NK-92 (cell line): ENCODE measurements around the gene PAAF1.

ENCODE experiments used
- DNase-seq: peaks from one replicate; lab custom pipeline; 2025; ENCODE audit not compliant: unreplicated experiment; lab: John Stamatoyannopoulos, UW

PAAF1 gene, protein sequence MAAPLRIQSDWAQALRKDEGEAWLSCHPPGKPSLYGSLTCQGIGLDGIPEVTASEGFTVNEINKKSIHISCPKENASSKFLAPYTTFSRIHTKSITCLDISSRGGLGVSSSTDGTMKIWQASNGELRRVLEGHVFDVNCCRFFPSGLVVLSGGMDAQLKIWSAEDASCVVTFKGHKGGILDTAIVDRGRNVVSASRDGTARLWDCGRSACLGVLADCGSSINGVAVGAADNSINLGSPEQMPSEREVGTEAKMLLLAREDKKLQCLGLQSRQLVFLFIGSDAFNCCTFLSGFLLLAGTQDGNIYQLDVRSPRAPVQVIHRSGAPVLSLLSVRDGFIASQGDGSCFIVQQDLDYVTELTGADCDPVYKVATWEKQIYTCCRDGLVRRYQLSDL

DNA sequence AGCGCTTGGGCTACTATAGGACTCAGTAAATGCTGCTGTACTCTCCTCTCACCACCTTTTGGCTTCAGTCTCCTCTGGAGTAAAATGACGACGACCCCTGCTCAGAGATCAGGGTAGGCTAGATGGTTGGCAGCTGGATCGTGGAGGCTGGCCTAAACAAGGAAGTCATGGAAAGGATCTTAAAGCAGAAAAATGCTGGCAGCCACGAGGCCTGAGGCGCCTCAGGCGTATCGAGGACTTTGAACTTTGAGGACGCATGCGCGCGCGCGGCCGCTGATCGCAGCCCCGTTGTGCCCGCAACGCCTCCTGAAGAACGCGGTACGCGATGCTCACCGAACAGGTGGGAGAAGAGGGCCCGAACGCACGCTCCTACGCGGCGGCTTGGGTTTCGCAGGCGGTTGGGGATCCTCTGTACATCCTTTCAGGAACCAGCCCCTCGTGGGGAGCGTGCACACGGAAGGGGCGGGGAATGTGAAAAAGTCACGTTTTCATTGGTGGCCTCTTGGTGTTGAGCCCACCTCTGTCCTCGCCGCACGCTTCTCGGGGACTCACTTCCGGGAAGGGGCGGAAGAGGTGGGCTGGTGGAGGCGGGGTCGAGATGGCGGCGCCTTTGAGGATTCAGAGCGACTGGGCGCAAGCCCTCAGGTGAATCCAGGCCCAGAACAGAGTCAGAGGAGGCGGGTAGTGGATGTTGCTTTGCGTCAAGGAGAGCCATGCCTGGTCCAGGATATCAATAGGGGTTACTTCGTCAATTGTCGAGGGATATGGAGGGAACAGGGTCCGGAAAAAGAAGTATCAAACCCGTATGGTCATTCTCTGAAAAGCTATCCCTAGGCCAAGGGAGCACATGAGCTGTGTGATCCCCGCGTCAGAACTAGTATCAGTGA lies at the start of gene PAAF1, which contains the start of gene COA4:
Gene PAAF1 (plus strand): TSS at position 576 of the 887 bp plus-strand sequence. CDS start 23 bp downstream, at position 599.
Gene COA4 (minus strand): TSS at position 423 of the 887 bp plus-strand sequence. CDS start 3,468 bp downstream, outside the sequence.
- DNase-seq = peak; percentile 79

DNA sequence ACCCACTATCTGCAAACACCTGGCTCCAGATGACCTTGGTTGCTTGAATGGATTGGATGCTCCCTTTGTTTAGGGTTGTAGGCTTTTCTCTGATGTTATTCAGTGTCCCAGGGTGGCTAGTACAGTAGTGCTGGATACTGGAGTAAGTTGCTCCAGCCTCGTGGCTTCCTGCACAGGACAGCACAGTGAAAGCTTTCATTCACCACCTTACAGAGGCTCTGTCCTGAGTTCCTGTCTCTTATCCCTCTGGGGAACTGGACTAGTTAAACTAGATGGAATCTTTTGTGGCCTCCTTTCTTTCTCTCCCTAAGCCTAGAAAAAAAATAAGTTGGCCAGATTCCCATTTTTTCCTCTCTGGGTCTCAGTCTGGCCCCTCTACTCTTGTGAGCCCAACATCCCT lies 46.5 kb upstream of the PAAF1 start:
- no peak for DNase-seq

DNA sequence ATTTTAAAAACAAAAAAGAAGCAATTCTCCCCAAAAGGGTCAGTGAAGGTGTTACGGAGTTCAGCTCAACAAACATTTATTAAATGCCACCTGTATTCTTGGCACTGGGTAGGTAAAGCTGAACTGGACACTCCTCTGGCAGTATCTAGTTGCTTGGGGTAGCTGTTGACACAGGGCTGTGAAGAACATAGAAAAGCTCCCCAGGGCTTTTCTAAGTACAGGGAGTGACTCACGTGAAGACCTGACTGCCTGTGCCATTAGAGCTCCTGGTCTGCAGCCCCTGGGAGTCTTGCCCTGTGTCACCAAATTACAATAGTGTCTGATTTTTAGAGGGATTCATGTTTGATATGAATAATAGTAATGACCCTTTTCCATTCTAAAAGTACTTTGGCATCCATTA lies 43.7 kb upstream of the PAAF1 start:
- no peak for DNase-seq

DNA sequence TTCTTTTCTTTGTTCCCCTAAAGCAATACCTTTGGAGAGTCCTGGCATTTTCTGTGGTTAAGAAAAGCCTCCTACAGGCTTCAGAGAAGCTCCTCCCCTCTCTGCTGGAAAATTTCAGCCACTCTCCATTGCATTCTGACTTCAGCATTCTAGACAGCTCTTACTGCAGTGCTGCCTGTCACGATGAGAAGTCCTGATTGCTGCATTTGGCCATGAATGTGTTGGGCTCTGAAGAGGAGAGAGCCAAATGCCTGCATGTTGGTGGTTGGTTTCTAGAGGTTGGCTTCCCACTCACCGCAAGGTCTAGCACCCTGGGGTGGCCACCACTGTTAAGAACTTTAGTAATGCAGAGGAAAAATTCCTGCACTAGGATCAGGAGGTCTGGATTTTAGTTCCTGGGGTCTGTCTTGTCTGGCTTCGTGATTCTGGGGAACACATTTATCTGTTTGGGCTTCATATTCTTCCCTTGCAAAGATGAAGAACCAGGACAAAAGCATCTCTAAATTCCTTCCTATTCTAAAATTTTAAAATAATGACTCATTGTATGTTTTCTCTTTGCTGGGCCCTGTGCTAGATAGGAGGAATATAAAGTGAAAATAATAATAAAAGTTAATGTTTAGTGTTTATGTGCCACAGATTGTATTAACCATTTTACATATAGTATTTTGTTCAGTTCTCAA lies 38.2 kb upstream of the PAAF1 start:
- no peak for DNase-seq

DNA sequence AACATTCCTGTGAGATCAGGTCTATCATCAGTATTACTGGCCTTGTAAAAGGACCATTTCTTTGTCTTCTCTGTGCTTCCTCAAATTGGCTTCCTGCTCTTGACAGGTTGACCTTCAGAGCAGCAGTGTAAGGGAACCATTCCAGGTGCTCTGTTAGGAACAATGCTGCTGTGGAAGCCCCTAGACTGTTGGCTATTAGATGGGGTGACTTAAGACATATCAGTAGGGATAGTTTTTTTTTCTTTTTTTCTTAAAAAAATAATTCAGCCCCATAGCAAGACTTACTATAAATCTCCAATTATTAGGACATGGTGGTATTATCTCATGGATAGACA lies 37.7 kb upstream of the PAAF1 start:
- DNase-seq = no peak

DNA sequence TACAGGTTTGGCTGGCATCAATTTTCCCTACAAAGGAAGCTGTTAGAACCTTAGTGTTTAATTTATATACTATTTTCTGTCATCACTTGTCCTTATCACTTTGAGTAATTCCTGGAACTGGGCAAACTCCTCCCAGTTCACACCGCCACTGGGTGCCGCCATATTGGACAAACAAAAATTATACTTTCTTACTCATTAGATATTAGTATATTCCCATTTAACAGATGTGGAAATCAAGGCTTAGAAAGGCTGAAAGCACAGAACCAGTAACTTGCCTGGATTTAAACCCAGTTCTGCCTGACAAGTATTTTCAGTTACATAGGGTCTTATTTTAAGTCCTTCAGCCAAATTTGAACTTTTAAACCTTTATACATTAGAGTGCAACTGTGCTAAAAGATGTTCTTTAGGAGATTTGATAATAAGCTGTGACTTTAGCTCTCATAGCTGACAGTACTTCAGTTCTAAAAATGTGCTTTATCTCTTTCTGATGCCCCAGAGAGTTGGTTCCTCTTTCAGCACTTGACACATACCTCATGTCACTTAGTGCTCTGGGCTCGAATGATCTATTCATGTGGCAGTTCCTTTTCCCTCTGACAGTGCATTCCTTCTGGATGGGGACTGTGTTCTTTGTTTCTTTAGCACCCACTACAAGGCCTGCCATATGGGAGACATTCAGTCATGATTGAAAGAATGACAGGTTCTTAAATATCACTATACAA lies 25.6 kb upstream of the PAAF1 start:
- DNase-seq = no peak

DNA sequence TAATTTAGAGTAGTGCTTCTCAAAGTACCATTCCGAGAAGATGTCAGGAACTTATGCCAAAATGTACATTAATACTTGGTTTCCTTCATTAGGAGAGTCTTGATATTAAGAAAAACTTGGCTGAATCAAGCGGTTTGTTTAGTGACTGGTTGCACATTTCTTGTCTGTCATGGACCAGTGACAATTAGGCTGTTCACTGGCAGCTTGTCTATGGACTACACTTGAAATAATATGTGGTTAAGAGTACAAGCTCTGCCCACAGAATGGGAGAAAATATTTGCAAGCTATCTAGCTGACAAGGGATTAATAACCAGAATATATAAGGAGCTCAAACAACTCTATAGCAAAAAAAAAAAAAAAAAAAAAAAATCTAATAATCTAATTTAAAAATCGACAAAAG lies 24.8 kb upstream of the PAAF1 start:
- DNase-seq = no peak

DNA sequence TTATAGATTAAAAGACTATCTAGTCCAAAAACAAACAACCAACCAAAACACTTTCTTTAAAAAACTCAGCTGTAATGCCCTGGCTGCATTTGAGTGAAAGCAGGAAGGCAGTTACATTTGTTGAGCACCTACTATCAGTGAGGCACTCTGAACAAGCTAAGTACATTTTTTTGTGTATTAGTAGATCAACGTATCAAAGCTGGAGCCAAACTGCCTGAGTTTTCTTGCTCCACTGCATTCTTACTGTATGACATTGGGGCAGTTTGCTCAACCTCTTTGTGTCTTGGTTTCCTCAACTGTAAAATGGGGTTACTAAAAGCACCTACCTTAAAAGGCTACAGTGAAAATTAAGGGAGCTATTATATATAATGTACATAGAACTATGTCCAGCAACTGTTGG lies 22.1 kb upstream of the PAAF1 start:
- DNase-seq = no peak

DNA sequence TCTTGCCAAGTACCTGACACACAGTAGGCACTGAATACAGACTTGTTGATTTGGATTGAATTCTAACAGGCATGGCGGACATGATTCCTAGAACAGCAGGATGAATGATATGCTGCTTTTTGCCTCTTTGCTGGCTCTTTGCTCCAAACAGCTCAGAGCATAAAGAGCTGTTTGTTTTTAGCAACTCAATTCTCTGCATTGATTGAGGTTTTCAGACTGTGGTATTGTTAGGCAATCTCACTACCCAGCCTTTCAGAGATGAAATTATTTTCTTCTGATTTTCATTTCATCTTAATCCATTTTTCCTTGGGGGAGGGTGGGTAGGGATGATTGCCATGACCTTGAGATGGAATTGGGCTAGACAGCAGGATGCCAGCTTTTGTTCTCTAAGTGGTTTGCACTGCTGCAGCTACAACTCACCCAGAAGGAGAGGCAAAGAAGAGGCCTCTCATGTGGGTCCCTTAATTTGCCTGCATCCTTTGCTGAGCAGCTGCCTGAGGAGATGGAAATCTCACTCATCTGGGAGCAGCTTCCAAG lies 20.7 kb upstream of the PAAF1 start:
- DNase-seq = no peak

DNA sequence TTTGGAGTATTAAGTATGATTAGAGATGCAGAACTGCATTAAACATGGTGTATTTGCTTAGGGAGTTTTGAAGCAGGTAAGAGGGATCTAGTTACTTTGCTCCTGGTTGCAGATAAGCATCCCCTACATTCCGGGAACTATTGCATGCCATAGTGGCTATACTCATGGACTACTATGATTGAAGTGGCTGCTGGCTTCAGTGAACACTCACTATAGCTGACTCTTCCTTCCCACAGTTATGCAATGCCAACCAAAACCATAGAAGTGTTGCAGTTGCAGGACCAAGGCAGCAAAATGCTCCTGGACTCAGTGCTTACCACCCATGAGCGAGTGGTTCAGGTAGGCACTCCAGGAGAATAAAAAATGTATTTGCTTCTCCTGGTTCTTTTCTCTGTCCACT lies 17.1 kb upstream of the PAAF1 start:
- DNase-seq = no peak

DNA sequence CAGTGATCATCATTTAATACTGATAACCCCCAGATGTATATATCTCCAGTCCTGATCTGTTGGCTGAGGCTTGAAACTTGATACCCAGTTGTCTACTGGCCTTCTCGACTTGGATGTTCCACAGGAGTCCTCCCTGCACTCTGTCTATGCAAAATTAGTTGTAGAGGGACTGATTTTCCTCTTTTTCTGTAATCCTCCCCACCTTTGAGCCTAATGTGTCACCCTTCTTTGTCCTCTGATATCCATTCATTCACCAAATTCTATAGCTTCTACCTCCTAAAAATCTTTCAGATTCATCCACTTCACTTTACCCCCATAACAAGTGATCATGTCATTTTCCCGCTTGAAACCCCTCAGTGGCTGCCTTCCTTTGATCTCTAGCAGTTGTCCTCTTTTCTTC lies 16.6 kb upstream of the PAAF1 start:
- no peak for DNase-seq

DNA sequence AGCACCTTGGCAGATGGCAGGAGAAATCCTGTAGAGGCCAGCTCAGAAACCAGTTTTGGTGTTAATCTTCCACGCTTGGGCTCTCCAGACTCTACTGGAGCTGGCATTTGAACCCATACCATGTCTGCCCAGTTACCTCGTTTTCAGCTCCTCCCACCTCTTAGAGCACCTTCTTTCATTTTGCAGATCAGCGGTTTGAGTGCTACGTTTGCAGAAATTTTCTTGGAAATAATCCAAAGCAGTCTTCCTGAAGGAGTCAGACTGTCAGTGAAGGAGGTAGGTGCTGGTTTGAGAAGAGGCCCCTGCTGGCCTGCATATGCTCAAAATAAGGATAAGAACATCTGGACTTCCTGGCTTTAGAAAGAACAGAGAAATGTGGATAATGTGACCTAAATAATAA lies 13.8 kb upstream of the PAAF1 start:
- no peak for DNase-seq

DNA sequence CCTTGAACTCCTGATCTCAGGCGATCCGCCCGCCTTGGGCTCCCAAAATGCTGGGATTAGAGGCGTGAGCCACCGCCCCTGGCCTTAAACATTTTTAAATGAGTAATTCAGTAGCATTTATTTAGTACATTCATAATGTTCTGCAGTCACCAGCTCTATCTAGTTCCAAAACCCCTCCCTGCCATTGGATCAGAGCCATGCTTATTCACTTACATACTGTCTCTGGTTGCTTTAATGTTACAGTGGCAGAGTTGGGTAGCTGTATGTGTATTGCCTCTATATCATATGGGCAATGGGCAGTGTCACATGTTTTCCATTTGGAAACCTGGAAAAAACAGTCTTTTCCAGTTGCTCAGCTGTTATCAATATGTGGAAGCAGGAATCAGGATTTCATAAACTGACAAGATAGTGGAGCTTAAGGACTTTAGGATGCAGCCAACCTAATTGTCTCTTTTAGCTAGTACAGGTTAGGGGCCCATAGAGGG lies 10.7 kb upstream of the PAAF1 start:
- no peak for DNase-seq

DNA sequence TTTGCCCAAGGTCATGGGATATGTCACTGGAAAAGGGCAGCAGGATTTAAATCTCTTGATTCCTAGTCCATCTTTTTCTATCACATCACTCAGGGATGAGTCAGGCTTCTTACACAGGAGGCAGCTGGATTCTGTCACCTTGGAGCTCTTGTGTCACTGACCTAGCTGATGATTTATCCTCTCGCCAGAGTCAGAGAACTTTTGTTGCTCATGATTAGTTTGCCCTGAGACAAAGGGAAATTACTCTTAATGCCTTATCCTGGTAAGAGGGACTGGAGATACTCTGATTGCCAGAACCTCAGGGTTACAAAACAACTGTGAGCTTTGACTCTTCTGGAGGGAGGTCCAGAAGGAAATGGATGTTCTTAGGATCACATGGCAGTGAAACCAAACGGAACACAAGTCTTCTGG lies 10.2 kb upstream of the PAAF1 start:
- no peak for DNase-seq

DNA sequence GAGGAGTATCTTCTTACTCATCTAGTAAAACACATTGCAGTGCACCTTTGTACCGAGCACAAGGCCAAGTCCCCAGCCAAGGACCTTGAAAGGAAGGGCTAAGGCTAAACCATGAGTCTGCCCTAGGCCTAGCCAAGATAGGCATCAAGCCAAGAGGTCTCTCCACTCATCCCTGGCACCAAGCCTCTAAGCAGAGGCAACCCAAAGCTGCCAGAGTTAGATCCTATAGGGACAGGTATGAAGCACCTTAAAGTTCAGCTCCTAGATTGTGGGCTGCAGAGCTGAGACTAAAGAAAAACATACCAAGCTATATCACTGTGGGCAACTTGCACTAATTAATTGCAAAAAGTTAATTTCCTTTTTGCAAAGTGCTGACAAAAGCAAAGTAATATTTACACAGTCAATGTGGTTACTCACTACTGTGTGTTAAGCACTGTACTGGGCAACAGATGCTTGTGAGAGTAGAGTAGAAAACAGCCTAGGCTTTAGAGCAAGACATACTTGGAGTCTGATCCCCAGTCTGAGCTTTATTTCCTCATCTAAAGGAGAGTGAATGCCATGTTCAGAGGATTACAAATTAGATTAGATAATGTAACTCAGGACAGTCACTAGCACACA lies 7.4 kb upstream of the PAAF1 start:
- DNase-seq = no peak

DNA sequence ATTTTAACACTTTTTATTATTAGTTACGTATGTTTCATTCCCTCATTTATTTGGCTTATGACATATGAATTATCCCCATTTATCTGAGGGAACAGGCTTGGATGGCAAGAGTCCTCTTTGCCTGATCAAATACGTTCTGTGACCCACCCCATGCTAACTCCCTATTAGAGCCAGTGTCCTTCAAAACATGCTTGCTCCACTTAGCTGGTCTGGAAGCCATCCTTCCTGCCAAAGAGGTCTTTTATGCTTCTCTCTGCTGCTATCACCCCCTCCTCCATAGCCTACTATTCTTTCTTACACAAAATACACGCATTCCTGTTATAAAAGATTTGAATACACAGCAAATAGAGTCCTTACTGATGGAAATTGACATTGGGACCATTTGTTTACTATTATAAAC lies 6.5 kb upstream of the PAAF1 start:
- DNase-seq = no peak

DNA sequence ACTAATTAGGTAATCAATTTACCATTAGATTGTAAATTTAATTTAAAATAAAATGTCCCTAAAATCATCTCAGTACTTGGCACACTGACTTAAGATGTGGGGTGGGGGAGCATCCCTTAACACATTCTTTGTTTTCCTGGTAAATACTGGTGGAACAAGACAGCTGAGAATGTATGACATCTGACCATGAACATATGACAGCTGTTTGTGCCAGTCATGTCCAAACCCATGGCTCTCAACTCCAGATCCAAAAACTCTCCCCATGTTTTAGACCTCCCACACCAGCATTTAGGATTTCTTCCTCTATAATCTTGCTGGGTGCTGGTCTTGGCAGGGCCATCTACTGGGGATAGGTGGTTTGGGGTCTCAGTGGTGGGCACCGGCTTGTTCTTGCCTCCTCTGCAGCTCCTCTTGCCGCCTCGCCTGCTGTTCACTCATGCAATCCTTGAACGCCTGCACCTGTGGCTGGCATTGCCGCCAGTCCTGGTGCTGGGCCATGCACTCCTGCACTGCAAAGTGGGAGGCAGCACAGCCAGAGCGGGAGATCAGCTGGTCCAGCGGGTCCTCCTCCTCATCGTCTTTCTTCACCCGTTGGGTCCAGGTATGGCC lies 3.9 kb upstream of the PAAF1 start:
- DNase-seq = no peak

DNA sequence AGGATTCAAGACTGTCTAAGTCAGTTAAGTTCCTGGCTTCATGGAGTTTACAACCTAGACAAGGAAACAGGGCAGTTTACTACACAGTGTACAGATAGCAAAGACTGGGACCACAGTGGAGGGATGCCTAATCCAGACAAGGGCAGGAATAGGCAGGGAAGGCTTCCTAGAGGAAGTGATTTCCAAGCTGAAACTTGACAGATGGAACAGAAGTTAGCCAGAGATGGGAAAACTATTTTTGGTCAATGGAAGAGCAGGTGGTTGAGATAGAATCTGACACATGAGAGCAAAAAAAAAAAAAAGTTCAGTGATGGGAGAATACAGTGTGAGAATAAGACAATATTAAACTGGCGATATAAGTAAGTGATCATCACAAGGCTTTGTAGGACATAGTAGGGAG lies 1.4 kb upstream of the PAAF1 start:
- no peak for DNase-seq

DNA sequence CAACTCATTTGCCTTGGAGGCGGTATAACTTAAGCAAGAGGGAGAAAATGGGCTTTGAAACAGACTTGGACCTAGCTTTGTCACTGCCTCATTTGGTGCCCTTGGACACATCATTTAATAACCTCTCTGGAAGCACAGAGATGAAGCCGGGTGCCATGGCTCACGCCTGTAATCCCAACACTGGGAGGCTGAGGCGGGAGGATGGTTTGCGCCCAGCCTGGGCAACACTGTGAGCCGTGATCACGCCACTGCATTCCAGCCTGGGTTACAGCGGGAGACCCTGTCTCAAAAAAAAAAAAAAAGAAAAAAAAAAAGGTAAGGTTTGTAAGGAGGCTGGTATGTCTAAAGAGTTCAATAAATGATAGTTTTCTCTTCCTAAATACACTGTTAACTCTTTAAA lies 959 bp upstream of the PAAF1 start:
- no peak for DNase-seq

DNA sequence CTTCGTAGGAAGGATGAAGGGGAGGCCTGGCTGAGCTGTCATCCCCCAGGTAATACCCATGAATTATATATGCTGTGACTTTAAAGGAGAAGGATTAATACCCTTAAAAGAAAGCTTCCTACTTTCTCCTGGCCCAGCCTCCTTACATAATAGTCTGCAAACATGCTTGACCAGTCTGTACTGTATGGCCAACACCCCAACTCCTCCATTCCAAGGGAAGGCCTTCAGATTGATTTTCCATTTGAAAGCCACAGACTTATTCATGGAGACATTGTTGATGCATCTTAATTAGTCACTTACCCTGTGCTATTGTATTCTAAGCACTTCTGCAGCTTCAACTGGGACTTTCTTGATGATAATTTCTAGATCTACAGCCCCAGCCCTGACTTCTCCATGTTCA lies 2.0 kb downstream of the PAAF1 start:
- DNase-seq = no peak
